HS-27A (cell line): ENCODE data around the gene CORO2B.

Experiments used
- DNase-seq: peaks from one replicate; pipeline ENCODE4 v3.0.0-alpha.2; 2012; ENCODE audit warnings: low read depth, missing footprints

The CORO2B gene

GRCh38 chr15:68700455-68701123, 121.8 kb downstream of the CORO2B start:
- DNase-seq, result no peak

GRCh38 chr15:68701886-68702285, 123.1 kb downstream of the CORO2B start:
- DNase-seq, result no peak

GRCh38 chr15:68704496-68705021, 125.8 kb downstream of the CORO2B start:
- no peak for DNase-seq

GRCh38 chr15:68706256-68706655, 127.5 kb downstream of the CORO2B start:
- DNase-seq, result no peak

GRCh38 chr15:68706931-68707330, 128.1 kb downstream of the CORO2B start:
- DNase-seq, result no peak

GRCh38 chr15:68707386-68707785, 128.6 kb downstream of the CORO2B start:
- DNase-seq, result no peak

GRCh38 chr15:68709876-68710275, 131.1 kb downstream of the CORO2B start:
- DNase-seq, result no peak

- no peak for DNase-seq
Observed at GRCh38 chr15:68710536-68710935, 131.7 kb downstream of the CORO2B start.

- no peak for DNase-seq
Observed at GRCh38 chr15:68711406-68711805, 132.6 kb downstream of the CORO2B start.

- DNase-seq, result no peak
Observed at GRCh38 chr15:68712886-68713285, 134.1 kb downstream of the CORO2B start.

GRCh38 chr15:68713874-68714273, 135.1 kb downstream of the CORO2B start:
- DNase-seq, result no peak

GRCh38 chr15:68715111-68715510, 136.3 kb downstream of the CORO2B start:
- DNase-seq, result no peak

- no peak for DNase-seq
Observed at GRCh38 chr15:68717951-68718350, 139.2 kb downstream of the CORO2B start.

GRCh38 chr15:68718468-68718867, 139.7 kb downstream of the CORO2B start:
- DNase-seq, result no peak

- DNase-seq, result no peak
Observed at GRCh38 chr15:68719051-68719450, 140.3 kb downstream of the CORO2B start.

GRCh38 chr15:68719672-68720071, 140.9 kb downstream of the CORO2B start:
- no peak for DNase-seq

- DNase-seq, result no peak
Observed at GRCh38 chr15:68721886-68722285, 143.1 kb downstream of the CORO2B start.

GRCh38 chr15:68725736-68726135, 146.9 kb downstream of the CORO2B start:
- DNase-seq, result no peak

GRCh38 chr15:68726246-68726645, 147.5 kb downstream of the CORO2B start:
- no peak for DNase-seq

- DNase-seq, result no peak
Observed at GRCh38 chr15:68729789-68730411, 151.1 kb downstream of the CORO2B start.

GRCh38 chr15:68730471-68730919, 151.7 kb downstream of the CORO2B start:
- DNase-seq, result peak; percentile 19

GRCh38 chr15:68730976-68731897, 152.4 kb downstream of the CORO2B start:
- no peak for DNase-seq
